H1 (cell line): Measurements from ENCODE around the gene HIC2. TPM values are rescaled to one million over a fixed set of nuclear protein-coding genes. Genes with fewer than 3 reads are reported as not detected.
"Not testable (repeated sequence)": the region's sequence is repeated elsewhere in the genome, so short reads cannot be mapped to it uniquely, and the experiment has no call there.

ENCODE experiments used
- CTCF ChIA-PET: fragments of 300-600 bp; sonication (Branson Sonifier 250); formaldehyde crosslinking; loops from one replicate; lab custom pipeline; 2021; ENCODE audit not compliant: partially characterized antibody; lab: Charles Lee
- POLR2A ChIA-PET: fragments of 300-600 bp; sonication (Branson Sonifier 250); formaldehyde crosslinking; loops from one replicate; lab custom pipeline; 2021; ENCODE audit warnings: inconsistent platforms; ENCODE audit not compliant: partially characterized antibody; lab: Charles Lee
- DNase-seq, 2 experiments: peaks; one replicate each; pipeline versions ENCODE4 v3.0.0 to v3.0.0-alpha.2; 2010 to 2022; ENCODE audit warnings: low spot score in 2 of 2, low read depth in 1 of 2, mixed read lengths in 1 of 2
- FAIRE-seq: peaks from 2 replicates; lab custom pipeline; 2011; peaks lifted over from hg19 to GRCh38; lab: Jason Lieb, UNC
- H2AFZ ChIP-seq: 2 replicates; pipeline ENCODE4 v1.8.1; 2012; ENCODE audit warnings: low read length, inconsistent platforms
- H2AK5ac ChIP-seq: 2 replicates; pipeline ENCODE4 v1.6.1; 2013; ENCODE audit warnings: low read depth, low read length
- H2BK120ac ChIP-seq: replicated peaks from 2 replicates; pipeline ENCODE3; 2013; ENCODE audit warnings: low read depth, low read length, inconsistent platforms
- H2BK12ac ChIP-seq: 2 replicates; pipeline ENCODE4 v1.6.1; 2013; ENCODE audit warnings: low read depth, low read length
- H2BK15ac ChIP-seq: 2 replicates; pipeline ENCODE4 v1.6.1; 2013; ENCODE audit warnings: low read length
- H2BK20ac ChIP-seq: 2 replicates; pipeline ENCODE4 v1.6.1; 2013; ENCODE audit warnings: low read length
- H2BK5ac ChIP-seq: 2 replicates; pipeline ENCODE4 v1.6.1; 2013; ENCODE audit warnings: low read depth, low read length
- H3K14ac ChIP-seq: 2 replicates; pipeline ENCODE4 v1.6.1; 2013; ENCODE audit warnings: inconsistent platforms; ENCODE audit not compliant: insufficient read length
- H3K18ac ChIP-seq: 2 replicates; pipeline ENCODE4 v1.6.1; 2013; ENCODE audit warnings: low read length; ENCODE audit errors: extremely low read depth
- H3K23ac ChIP-seq: 2 replicates; pipeline ENCODE4 v1.6.1; 2013; ENCODE audit warnings: inconsistent platforms; ENCODE audit not compliant: insufficient read length
- H3K23me2 ChIP-seq: 2 replicates; pipeline ENCODE4 v1.6.1; 2013; ENCODE audit warnings: low read depth, low read length
- H3K27ac ChIP-seq: 2 replicates; pipeline ENCODE4 v1.6.1; 2011; ENCODE audit warnings: low read depth, low read length, inconsistent platforms
- H3K27me3 ChIP-seq, 4 experiments: replicated peaks in 1 of 4; 1 replicate in 1 of 4; 2 replicates in 3 of 4; pipeline versions ENCODE4 v1.6.1 to v1.8.1; 2011 to 2013; ENCODE audit warnings: low read length in 3 of 4, mild to moderate bottlenecking in 3 of 4, inconsistent platforms in 2 of 4, mixed read lengths in 2 of 4, moderate library complexity in 1 of 4; ENCODE audit not compliant: control insufficient read depth in 3 of 4, insufficient read depth in 3 of 4; ENCODE audit errors: extremely low read depth in 1 of 4
- H3K36me3 ChIP-seq, 4 experiments: 2 replicates each; pipeline versions ENCODE4 v1.6.1 to v1.8.1; 2011 to 2013; ENCODE audit warnings: mild to moderate bottlenecking in 4 of 4, low read length in 3 of 4, moderate library complexity in 2 of 4, control low read depth in 1 of 4, inconsistent platforms in 1 of 4; ENCODE audit not compliant: insufficient read depth in 4 of 4, control insufficient read depth in 2 of 4
- H3K4ac ChIP-seq: replicated peaks from 2 replicates; pipeline ENCODE3; 2013; ENCODE audit warnings: low read length, low read depth, mixed read lengths, inconsistent platforms; ENCODE audit not compliant: insufficient read length
- H3K4me1 ChIP-seq, 4 experiments: replicated peaks in 1 of 4; 1 replicate in 1 of 4; 2 replicates in 3 of 4; pipeline versions ENCODE4 v1.6.1 to v1.8.1; 2011 to 2013; ENCODE audit warnings: low read length in 3 of 4, inconsistent platforms in 2 of 4, mixed read lengths in 1 of 4; ENCODE audit not compliant: insufficient read depth in 4 of 4, control insufficient read depth in 3 of 4
- H3K4me2 ChIP-seq, 2 experiments: 2 replicates each; pipeline versions ENCODE4 v1.6.1 to v1.8.1; 2011 to 2013; ENCODE audit warnings: low read depth in 2 of 2, low read length in 2 of 2, control low read depth in 1 of 2, inconsistent platforms in 1 of 2, mild to moderate bottlenecking in 1 of 2; ENCODE audit not compliant: insufficient read depth in 1 of 2
- H3K4me3 ChIP-seq, 4 experiments: fragments of 200-600, 300-600 bp in 1 of 4; sonication (generic), shearing (Covaris generic), sonication (Bioruptor Twin) in 1 of 4; 2 replicates each; pipeline versions ENCODE4 v1.5.1 to v1.8.1; 2011 to 2016; ENCODE audit warnings: low read length in 4 of 4, low read depth in 3 of 4, control low read depth in 2 of 4, inconsistent platforms in 2 of 4, mild to moderate bottlenecking in 2 of 4, mixed read lengths in 1 of 4, moderate library complexity in 1 of 4; ENCODE audit not compliant: insufficient read depth in 2 of 4; ENCODE audit errors: extremely low read depth in 1 of 4
- H3K56ac ChIP-seq: replicated peaks from 2 replicates; pipeline ENCODE3; 2013; ENCODE audit warnings: low read depth, mild to moderate bottlenecking, mixed read lengths, low read length, inconsistent platforms; ENCODE audit not compliant: insufficient read length
- H3K79me1 ChIP-seq: 2 replicates; pipeline ENCODE4 v1.6.1; 2013; ENCODE audit warnings: low read depth, low read length, control low read depth
- H3K79me2 ChIP-seq, 2 experiments: 2 replicates each; pipeline versions ENCODE4 v1.6.1 to v1.8.1; 2012 to 2013; ENCODE audit warnings: low read length in 2 of 2, mild to moderate bottlenecking in 2 of 2, inconsistent platforms in 1 of 2; ENCODE audit not compliant: insufficient read depth in 2 of 2, control insufficient read depth in 1 of 2
- H3K9ac ChIP-seq, 4 experiments: replicated peaks in 1 of 4; 1 replicate in 1 of 4; 2 replicates in 3 of 4; pipeline versions ENCODE4 v1.6.1 to v1.8.1; 2011 to 2013; ENCODE audit warnings: low read depth in 3 of 4, low read length in 3 of 4, control low read depth in 2 of 4, mild to moderate bottlenecking in 2 of 4, moderate library complexity in 2 of 4, inconsistent platforms in 1 of 4; ENCODE audit errors: extremely low read depth in 1 of 4
- H3K9me3 ChIP-seq, 2 experiments: 2 replicates each; pipeline versions ENCODE4 v1.6.1 to v1.8.1; 2012 to 2013; ENCODE audit warnings: mild to moderate bottlenecking in 2 of 2, moderate library complexity in 2 of 2, control low read depth in 1 of 2, inconsistent platforms in 1 of 2, low read depth in 1 of 2, low read length in 1 of 2, mixed read lengths in 1 of 2; ENCODE audit not compliant: insufficient read depth in 2 of 2
- H4K20me1 ChIP-seq, 2 experiments: replicated peaks in 1 of 2; 2 replicates each; pipeline versions ENCODE3 to v1.8.1; 2011 to 2013; ENCODE audit warnings: inconsistent platforms in 2 of 2, low read length in 2 of 2, mild to moderate bottlenecking in 1 of 2; ENCODE audit not compliant: insufficient read depth in 2 of 2, control insufficient read depth in 1 of 2
- H4K5ac ChIP-seq: 2 replicates; pipeline ENCODE4 v1.6.1; 2013; ENCODE audit warnings: low read length, low read depth, mixed read lengths, inconsistent platforms; ENCODE audit not compliant: insufficient read length
- H4K8ac ChIP-seq: 2 replicates; pipeline ENCODE4 v1.8.0; 2013; ENCODE audit warnings: mild to moderate bottlenecking, moderate library complexity, low read length, inconsistent platforms; ENCODE audit not compliant: insufficient read depth; ENCODE audit errors: extremely low read depth
- H4K91ac ChIP-seq: replicated peaks from 2 replicates; pipeline ENCODE3; 2013; ENCODE audit warnings: low read length, mixed read lengths, inconsistent platforms; ENCODE audit not compliant: insufficient read length
- WGBS, 2 experiments: shearing (Covaris generic) in 1 of 2; methylation state at CpG; one replicate each; pipeline versions ENCODE4 v1.1.6 to v1.1.7; 2013 to 2015; ENCODE audit warnings: low lambda C conversion rate in 2 of 2, mixed read lengths in 2 of 2, inconsistent platforms in 1 of 2, low coverage in 1 of 2, missing lambda C conversion rate in 1 of 2; ENCODE audit not compliant: insufficient replicate concordance in 2 of 2, insufficient coverage in 1 of 2, insufficient read length in 1 of 2; ENCODE audit errors: extremely low coverage in 1 of 2, missing lambda C conversion rate in 1 of 2; 5-methylcytosine and 5-hydroxymethylcytosine counted together
- polyA plus RNA-seq, 7 experiments: library from polyadenylated mRNA; depleted of rRNA in 3 of 7; stranded (reverse) in 5 of 7; unstranded in 2 of 7; fragments of >200 nt in 5 of 7; fragments of 200-250 nt in 2 of 7; gene quantifications; 1 replicate in 5 of 7; 2 replicates in 1 of 7; 4 replicates in 1 of 7; pipeline versions ENCODE4 v1.2.1 to v1.2.3, GENCODE V29; 2011 to 2013; ENCODE audit warnings: missing spikeins in 2 of 7, mixed read lengths in 2 of 7
- total RNA-seq: library from RNA; stranded (reverse); fragmentation: NEBNext Ultra II Directional; extraction: Animal tissue kit (Norgen Biotek cat#: 25700); gene quantifications from 2 replicates; pipeline ENCODE4 v1.2.1, GENCODE V29; 2021

HIC2 gene
- total and polyA plus RNA-seq, 2 of the 8 experiments (the other 6 are each of a cell fraction or from before 2014, with no cell fraction given), result 8.0 to 21.9 TPM

DNA sequence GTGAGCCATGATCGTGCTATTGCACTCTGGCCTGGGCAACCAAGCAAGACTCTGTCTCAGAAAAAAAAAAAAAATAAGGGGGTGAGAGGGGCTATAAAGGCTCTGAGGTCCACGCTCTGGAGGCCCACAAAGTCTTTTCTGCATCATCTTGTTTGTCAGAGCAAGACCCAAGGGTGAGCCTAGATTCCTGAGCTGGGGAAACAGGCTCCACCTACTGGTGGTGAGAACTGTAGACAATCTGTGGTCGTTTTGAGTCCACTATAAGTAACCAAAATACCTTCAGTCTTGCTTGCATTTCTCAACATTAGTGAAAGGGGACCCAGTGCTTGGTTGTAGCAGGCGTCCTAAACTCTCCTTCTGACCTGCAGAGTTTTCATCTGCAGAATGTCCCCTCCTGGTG is 45.5 kb downstream of the HIC2 start:
- H3K27ac ChIP-seq, H3K9ac ChIP-seq, H3K79me2 ChIP-seq, H3K18ac ChIP-seq, H4K91ac ChIP-seq, H3K27me3 ChIP-seq, H2AK5ac ChIP-seq, H3K36me3 ChIP-seq, H3K79me1 ChIP-seq, H3K14ac ChIP-seq, POLR2A ChIA-PET, H3K4me3 ChIP-seq, H4K5ac ChIP-seq, H3K9me3 ChIP-seq, H4K8ac ChIP-seq, CTCF ChIA-PET, DNase-seq, H2BK15ac ChIP-seq, H3K23me2 ChIP-seq, H2BK20ac ChIP-seq, H3K56ac ChIP-seq, H2AFZ ChIP-seq, H2BK12ac ChIP-seq, H3K4me2 ChIP-seq, H3K4ac ChIP-seq, H3K23ac ChIP-seq, H2BK120ac ChIP-seq, H3K4me1 ChIP-seq, FAIRE-seq, H2BK5ac ChIP-seq, H4K20me1 ChIP-seq: not testable (repeated sequence)
- WGBS, 2 experiments, result 80% methylated on average over 1 of the region's 4 CpGs; no CpG with 5 or more reads in 1 of the 2 experiments
